Measurements from ENCODE around the gene TAS1R3.
"Not testable (repeated sequence)": the region's sequence is repeated elsewhere in the genome, so short reads cannot be mapped to it uniquely, and the experiment has no call there.

Gene TAS1R3

GRCh38 chr1:1366699-1367066, 35.6 kb downstream of the TAS1R3 start:
- DNase-seq (ENCODE audit: low read depth in 4 of 4, low spot score in 1 of 4): no peak

DNA sequence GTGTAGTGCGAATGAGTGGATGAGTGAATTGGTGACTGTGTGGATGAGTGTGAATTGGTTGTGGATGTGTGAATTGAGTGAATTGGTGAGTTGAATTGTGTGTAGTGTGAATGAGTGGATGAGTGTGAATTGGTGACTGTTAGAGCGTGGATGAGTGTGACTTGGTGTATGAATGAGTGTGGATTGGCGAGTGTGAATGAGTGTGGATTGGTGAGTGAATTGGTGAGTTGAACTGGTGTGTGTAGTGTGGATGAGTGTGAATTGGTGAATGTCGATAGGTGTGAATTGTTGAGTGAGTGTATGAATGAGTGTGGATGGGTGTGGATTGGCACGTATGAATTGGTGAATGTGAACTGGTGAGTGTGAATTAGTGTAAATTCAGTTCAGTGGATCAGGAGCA, 36.2 kb downstream of the TAS1R3 start:
- DNase-seq (ENCODE audit: low read depth in 4 of 4, low spot score in 1 of 4): no peak

DNA sequence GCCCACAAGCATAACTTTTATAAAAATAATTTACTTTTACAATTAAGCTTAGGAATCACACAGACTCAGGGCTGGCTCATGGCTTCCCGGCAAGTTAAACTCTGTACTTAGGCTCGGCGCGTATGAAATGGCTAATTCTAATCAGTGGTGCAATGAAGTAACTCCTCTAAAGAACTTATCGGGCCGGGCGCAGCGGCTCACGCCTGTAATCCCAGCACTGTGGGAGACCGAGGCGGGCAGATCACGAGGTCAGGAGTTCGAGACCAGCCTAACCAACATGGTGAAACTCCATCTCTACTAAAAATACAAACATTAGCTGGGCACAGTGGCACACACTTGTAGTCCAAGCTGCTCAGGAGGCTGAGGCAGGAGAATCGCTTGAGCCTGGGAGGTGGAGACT, 39.0 kb downstream of the TAS1R3 start:
- DNase-seq (ENCODE audit: low read depth in 4 of 4, low spot score in 1 of 4): not testable (repeated sequence)

- DNase-seq (ENCODE audit: low read depth in 4 of 4, low spot score in 1 of 4): no peak
These were observed 39.8 kb downstream of the TAS1R3 start for GRCh38 chr1:1370771-1371300.

DNA sequence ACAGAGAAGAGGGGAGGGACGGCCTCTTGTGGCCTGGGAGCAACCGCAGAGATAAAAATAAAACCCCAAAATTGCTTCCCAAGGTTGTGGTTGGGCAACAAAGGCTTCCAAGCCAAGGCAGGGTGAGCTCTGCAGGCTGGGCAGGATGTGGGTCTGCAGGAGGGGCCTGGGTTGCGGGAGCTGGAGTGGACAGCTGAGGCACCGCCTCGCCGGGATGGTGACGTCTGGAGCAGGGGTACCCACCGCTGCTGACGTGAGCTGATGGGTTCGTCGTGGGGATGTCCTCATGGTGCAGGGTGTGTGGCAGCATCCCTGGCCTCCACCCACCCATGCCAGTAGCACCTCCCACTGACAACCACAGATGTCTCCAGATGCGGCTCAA, 40.3 kb downstream of the TAS1R3 start:
- DNase-seq (ENCODE audit: low read depth in 4 of 4, low spot score in 1 of 4): no peak

GRCh38 chr1:1371746-1372711, 40.9 kb downstream of the TAS1R3 start:
- DNase-seq (ENCODE audit: low read depth in 4 of 4, low spot score in 1 of 4): peak; percentile 69 to 74 (median 72)

GRCh38 chr1:1373051-1373814, 42.2 kb downstream of the TAS1R3 start:
- DNase-seq (ENCODE audit: low read depth in 4 of 4, low spot score in 1 of 4): no peak

DNA sequence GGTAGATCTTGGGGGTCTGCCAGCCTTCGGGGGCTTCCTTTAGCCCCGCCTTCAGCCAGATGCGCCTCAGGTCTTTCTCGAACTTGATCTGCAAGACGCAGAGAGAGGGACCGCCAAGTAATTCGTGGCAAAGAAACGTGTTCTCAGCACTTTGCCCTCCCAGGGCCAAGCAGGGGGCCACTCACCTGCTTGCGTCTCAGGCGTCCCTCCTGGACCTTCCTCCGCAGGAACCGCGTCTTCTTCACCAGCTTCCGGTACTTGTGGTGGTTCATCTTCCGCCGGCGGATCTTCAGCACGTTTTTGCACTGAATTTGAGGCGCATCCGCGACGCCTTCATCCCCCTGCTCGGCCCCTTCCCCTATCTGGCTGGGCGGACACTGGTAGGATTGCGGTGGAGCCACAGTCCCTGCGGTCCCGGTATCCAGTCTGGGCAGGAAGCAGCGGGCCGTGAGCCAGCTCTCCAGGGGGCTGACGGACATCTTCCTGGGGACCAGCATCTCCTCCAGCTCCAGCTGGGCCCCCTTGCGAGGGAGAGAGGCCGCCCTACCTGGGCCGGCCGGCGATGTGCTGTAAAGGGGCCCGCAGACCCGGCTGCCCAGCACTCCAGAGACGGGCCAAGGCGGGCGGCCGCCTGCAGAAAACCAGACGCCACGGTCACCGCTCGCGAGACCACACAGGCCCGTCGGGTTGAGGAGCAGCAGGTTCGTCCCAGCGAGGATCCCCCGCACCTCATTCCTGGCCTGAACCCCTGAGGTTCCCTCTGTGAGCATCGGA, 42.9 kb downstream of the TAS1R3 start:
- DNase-seq (ENCODE audit: low read depth in 4 of 4, low spot score in 1 of 4): no peak

- DNase-seq (ENCODE audit: low read depth in 4 of 4, low spot score in 1 of 4): no peak
These were observed 43.5 kb downstream of the TAS1R3 start for GRCh38 chr1:1374589-1374928.

DNA sequence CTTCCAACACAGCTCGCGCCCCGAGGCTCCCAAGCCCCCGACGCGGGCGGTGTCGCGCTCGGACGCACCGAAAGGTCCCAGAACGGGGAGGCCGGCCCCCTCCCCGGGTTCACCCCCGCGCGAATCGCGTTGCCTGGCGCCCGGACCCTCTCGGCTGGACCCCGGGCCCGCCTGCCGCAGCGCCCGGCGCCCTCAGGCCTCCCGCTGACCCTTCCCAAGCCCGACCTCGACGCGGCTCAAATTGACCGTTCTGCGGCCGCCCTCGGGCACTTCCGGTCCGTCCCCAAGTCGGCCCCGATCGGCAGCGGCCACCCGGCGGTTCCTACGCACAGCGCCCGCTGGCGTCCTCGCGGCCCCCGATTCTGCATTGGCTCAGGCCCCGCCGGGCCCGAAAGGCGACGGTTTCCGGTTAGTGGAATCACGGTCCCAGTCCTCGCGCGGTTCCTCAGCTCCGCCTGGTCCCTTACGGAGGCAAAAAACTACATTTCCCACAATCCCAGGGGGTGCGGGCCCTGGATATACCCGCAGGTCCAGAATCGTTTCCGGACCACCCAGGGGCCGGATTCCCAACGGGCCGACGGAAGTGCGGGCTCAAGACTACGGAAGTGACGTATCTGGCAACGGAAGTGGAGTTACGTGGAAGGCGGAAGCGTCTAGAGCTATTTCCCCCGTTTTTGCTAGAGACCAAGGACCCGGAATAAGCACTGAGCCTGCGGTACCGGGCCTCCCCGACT, 44.0 kb downstream of the TAS1R3 start, which contains the start of gene AURKAIP1:
TSS of gene AURKAIP1 (minus strand) at position 279 of the 734 bp plus-strand sequence. CDS start 451 bp downstream, outside the sequence.
- peak; percentile 81 to 96 (median 89) for DNase-seq (ENCODE audit: low read depth in 4 of 4, low spot score in 1 of 4)

GRCh38 chr1:1376551-1377226, 45.6 kb downstream of the TAS1R3 start:
- DNase-seq (ENCODE audit: low read depth in 4 of 4, low spot score in 1 of 4): no peak

DNA sequence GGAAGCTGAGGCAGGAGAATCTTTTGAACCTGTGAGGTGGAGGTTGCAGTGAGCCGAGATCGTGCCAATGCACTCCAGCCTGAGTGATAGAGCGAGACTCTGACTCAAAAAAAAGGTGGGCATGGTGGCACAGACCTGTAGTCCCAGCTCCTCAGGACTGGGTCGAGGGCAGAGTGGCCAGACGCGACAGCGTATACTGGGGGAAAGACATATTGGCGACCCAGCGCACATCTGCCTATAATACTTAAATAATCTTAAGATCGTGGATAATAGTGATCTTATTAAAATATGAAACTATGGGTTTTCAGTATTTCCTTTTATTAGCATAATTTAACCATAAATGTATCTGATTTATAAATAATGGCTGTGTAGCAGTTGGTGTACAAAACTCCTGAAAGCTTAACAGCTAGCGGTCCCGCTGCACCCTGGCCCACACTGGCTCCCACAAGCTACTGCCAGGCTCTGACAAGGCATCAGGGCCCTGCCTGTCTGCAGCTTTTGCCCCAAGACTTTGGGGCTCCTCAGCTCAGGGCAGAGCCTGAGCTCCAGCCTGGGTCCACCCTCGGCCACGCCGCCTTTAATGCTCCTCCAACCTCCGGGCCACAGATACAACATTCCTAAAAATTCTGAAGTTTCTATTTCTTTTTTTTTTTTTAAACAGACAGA, 46.6 kb downstream of the TAS1R3 start:
- DNase-seq (ENCODE audit: low read depth in 4 of 4, low spot score in 1 of 4): no peak

DNA sequence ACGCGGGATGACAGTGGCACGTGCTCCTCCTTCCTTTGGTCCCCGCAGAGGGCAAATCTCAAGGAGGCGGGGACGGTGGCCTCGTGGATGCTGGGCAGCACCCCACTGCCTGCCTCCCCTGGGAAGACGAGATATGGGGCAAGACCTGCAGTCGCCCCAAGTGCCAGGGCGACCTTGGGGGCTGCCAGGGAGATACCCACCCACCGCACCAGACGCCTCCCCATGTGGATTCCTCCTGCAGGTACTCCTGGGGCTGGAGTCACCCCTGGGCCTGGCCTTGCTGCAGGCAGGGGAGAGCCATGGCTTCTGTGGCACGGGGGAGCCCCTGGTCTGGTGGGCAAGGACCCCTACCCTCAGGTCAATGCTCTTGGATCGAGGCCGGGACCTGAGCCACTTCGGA, 49.8 kb downstream of the TAS1R3 start:
- DNase-seq (ENCODE audit: low read depth in 4 of 4, low spot score in 1 of 4): no peak

DNA sequence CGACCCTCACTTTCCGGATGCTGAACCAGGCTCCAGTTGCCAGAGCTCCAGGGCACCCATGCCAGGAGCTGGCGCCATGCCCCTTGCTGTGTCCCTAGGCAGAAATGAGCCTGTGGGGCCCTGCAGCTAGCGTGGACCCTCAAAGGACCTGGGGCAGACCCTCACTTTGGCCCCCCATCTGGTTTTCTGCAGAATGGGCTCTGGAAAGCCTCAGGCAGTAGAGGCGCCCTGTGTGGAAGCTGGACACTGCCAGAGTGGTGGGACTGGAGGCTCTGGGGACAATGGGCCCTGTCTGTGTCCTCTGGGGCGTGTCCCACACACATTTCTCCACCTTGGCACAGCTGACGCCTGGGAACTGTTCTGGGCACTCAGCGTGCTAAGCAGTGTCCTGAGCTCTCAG, 50.2 kb downstream of the TAS1R3 start:
- DNase-seq (ENCODE audit: low read depth in 4 of 4, low spot score in 1 of 4): no peak
